BLaER1 (cell line): ENCODE results near the gene COL4A1.
A peak's percentile ranks its signal among the peaks of the same experiment; 100 is the strongest.

Source experiments
- H3K27ac ChIP-seq: shearing (Covaris generic); formaldehyde crosslinking; 2 replicates; pipeline ENCODE4 v1.8.1; 2022
- H3K27me3 ChIP-seq: shearing (Covaris generic); formaldehyde crosslinking; 2 replicates; pipeline ENCODE4 v1.8.1; 2022
- H3K36me3 ChIP-seq: shearing (Covaris generic); formaldehyde crosslinking; 2 replicates; pipeline ENCODE4 v1.8.1; 2022
- H3K4me1 ChIP-seq: shearing (Covaris generic); formaldehyde crosslinking; 2 replicates; pipeline ENCODE4 v1.8.1; 2022
- H3K4me2 ChIP-seq: shearing (Covaris generic); formaldehyde crosslinking; 2 replicates; pipeline ENCODE4 v1.8.1; 2022
- H3K4me3 ChIP-seq: shearing (Covaris generic); formaldehyde crosslinking; 2 replicates; pipeline ENCODE4 v1.8.1; 2022
- H3K9ac ChIP-seq: shearing (Covaris generic); formaldehyde crosslinking; 2 replicates; pipeline ENCODE4 v1.8.1; 2022
- H3K9me3 ChIP-seq: shearing (Covaris generic); formaldehyde crosslinking; 2 replicates; pipeline ENCODE4 v1.8.1; 2022
- H4K20me1 ChIP-seq: shearing (Covaris generic); formaldehyde crosslinking; 2 replicates; pipeline ENCODE4 v1.8.1; 2022
- Cebpa-rat ChIP-seq: shearing (Covaris generic); IDR thresholded peaks from 2 replicates; pipeline ENCODE4 v1.8.1; 2022

COL4A1 gene

GRCh38 chr13:110262508-110263291, 44.3 kb downstream of the COL4A1 start:
- no peak overlapping the region for H3K9ac ChIP-seq
- H3K4me2 ChIP-seq = peak overlapping the region; percentile 41
- no peak overlapping the region for H3K4me3 ChIP-seq
- no peaks in the 10 kb centered on the region for H4K20me1 ChIP-seq
- no peaks in the 10 kb centered on the region for H3K36me3 ChIP-seq
- peaks cover 13% of the 10 kb centered on the region for H3K9me3 ChIP-seq
- H3K27ac ChIP-seq = no peak overlapping the region
- no peaks in the 10 kb centered on the region for H3K27me3 ChIP-seq
- no peak for TF ChIP-seq Cebpa-rat
- H3K4me1 ChIP-seq = peaks cover 52% of the 10 kb centered on the region

GRCh38 chr13:110262082-110262436, 44.9 kb downstream of the COL4A1 start:
- no peak for TF ChIP-seq Cebpa-rat
- Histone ChIP-seq H3K27me3 (no peaks in the 10 kb centered on the region), H3K4me2 (peak overlapping the region; percentile 41), H3K27ac (no peak overlapping the region), H3K9ac (no peak overlapping the region), H3K9me3 (peaks cover 19% of the 10 kb centered on the region), H3K4me3 (no peak overlapping the region), H3K36me3 (no peaks in the 10 kb centered on the region), H3K4me1 (peaks cover 52% of the 10 kb centered on the region), H4K20me1 (no peaks in the 10 kb centered on the region)

GRCh38 chr13:110261166-110262081, 45.5 kb downstream of the COL4A1 start:
- no peaks in the 10 kb centered on the region for H4K20me1 ChIP-seq

GRCh38 chr13:110259651-110260050, 47.3 kb downstream of the COL4A1 start:
- Histone ChIP-seq H3K27ac (peak overlapping the region; percentile 32; the same call in 1 of the 2 replicates), H3K36me3 (no peaks in the 10 kb centered on the region)

More at GRCh38 chr13:110261166-110262081, 45.5 kb downstream of the COL4A1 start:
- no peak overlapping the region for H3K27ac ChIP-seq
- H3K27me3 ChIP-seq = no peaks in the 10 kb centered on the region
- H3K4me2 ChIP-seq = peak overlapping the region; percentile 41
- H3K4me3 ChIP-seq = no peak overlapping the region
- TF ChIP-seq Cebpa-rat = no peak
- peaks cover 52% of the 10 kb centered on the region for H3K4me1 ChIP-seq
- no peaks in the 10 kb centered on the region for H3K36me3 ChIP-seq
- no peak overlapping the region for H3K9ac ChIP-seq
- H3K9me3 ChIP-seq = peaks cover 24% of the 10 kb centered on the region

GRCh38 chr13:110258876-110259631, 47.9 kb downstream of the COL4A1 start:
- H3K9me3 ChIP-seq = peaks cover 30% of the 10 kb centered on the region
- H4K20me1 ChIP-seq = no peaks in the 10 kb centered on the region
- H3K36me3 ChIP-seq = no peaks in the 10 kb centered on the region
- H3K4me3 ChIP-seq = no peak overlapping the region
- TF ChIP-seq Cebpa-rat = no peak
- peak overlapping the region; percentile 47 for H3K4me2 ChIP-seq
- H3K27ac ChIP-seq = peak overlapping the region; percentile 32; the same call in 1 of the 2 replicates
- no peak overlapping the region for H3K9ac ChIP-seq
- no peaks in the 10 kb centered on the region for H3K27me3 ChIP-seq
- H3K4me1 ChIP-seq = peaks cover 54% of the 10 kb centered on the region

More at GRCh38 chr13:110259651-110260050, 47.3 kb downstream of the COL4A1 start:
- Histone ChIP-seq H3K9ac (no peak overlapping the region), H3K4me1 (peaks cover 48% of the 10 kb centered on the region), H3K9me3 (peaks cover 30% of the 10 kb centered on the region), H4K20me1 (no peaks in the 10 kb centered on the region), H3K4me3 (no peak overlapping the region), H3K27me3 (no peaks in the 10 kb centered on the region), H3K4me2 (peak overlapping the region; percentile 47)
- TF ChIP-seq Cebpa-rat = no peak

- Histone ChIP-seq H3K9me3 (peaks cover 30% of the 10 kb centered on the region), H3K9ac (no peak overlapping the region), H3K4me1 (peaks cover 56% of the 10 kb centered on the region), H3K4me2 (no peak overlapping the region), H3K4me3 (no peak overlapping the region), H3K27ac (no peak overlapping the region), H3K27me3 (no peaks in the 10 kb centered on the region), H3K36me3 (no peaks in the 10 kb centered on the region), H4K20me1 (no peaks in the 10 kb centered on the region)
- TF ChIP-seq Cebpa-rat = no peak
Observed at GRCh38 chr13:110257408-110257807, 49.5 kb downstream of the COL4A1 start.

- no peak for TF ChIP-seq Cebpa-rat
- H4K20me1 ChIP-seq = no peaks in the 10 kb centered on the region
- H3K27ac ChIP-seq = no peak overlapping the region
- H3K27me3 ChIP-seq = no peaks in the 10 kb centered on the region
- H3K9ac ChIP-seq = no peak overlapping the region
- H3K4me3 ChIP-seq = no peak overlapping the region
- H3K9me3 ChIP-seq = peaks cover 30% of the 10 kb centered on the region
- no peak overlapping the region for H3K4me2 ChIP-seq
- peaks cover 45% of the 10 kb centered on the region for H3K4me1 ChIP-seq
- no peaks in the 10 kb centered on the region for H3K36me3 ChIP-seq
Observed at GRCh38 chr13:110256126-110256905, 50.6 kb downstream of the COL4A1 start.

GRCh38 chr13:110254751-110255553, 52.0 kb downstream of the COL4A1 start:
- no peak for TF ChIP-seq Cebpa-rat
- Histone ChIP-seq H3K27ac (peak overlapping the region; percentile 72), H3K9ac (no peak overlapping the region), H3K4me1 (peaks cover 38% of the 10 kb centered on the region), H4K20me1 (no peaks in the 10 kb centered on the region), H3K4me2 (peak overlapping the region; percentile 90), H3K36me3 (no peaks in the 10 kb centered on the region), H3K27me3 (no peaks in the 10 kb centered on the region), H3K4me3 (no peak overlapping the region), H3K9me3 (peaks cover 23% of the 10 kb centered on the region)
